PC-9 (cell line): Measurements from ENCODE around the gene TANK. TPM values are rescaled to one million over a fixed set of nuclear protein-coding genes. Genes with fewer than 3 reads are reported as not detected.
A peak's percentile ranks its signal among the peaks of the same experiment; 100 is the strongest.
"Not testable (repeated sequence)": the region's sequence is repeated elsewhere in the genome, so short reads cannot be mapped to it uniquely, and the experiment has no call there.

ENCODE experiments used
- BruUV-seq: library from RNA; stranded (reverse); fragments of 400-500 nt; replicated peaks from 2 replicates; lab custom pipeline; 2021; lab: Mats Ljungman, UMichigan
- CTCF ChIA-PET: fragments of 300-600 bp; sonication (Branson Sonifier 250); formaldehyde crosslinking; loops from one replicate; lab custom pipeline; 2022; ENCODE audit warnings: antibody characterized with exemption; lab: Charles Lee
- POLR2A ChIA-PET: fragments of 300-600 bp; sonication (Branson Sonifier 250); formaldehyde crosslinking; loops from one replicate; lab custom pipeline; 2022; ENCODE audit warnings: antibody characterized with exemption; ENCODE audit not compliant: unreplicated experiment; lab: Charles Lee
- DNase-seq, 2 experiments: peaks; one replicate each; pipeline versions ENCODE4 v3.0.0 to v3.0.0-alpha.2; 2015 to 2022; ENCODE audit warnings: mixed read lengths in 1 of 2
- H2AFZ ChIP-seq: fragments of 200-600 bp; sonication (generic); 2 replicates; pipeline ENCODE4 v1.8.1; 2017; ENCODE audit warnings: antibody characterized with exemption
- H3F3A ChIP-seq: fragments of 200-600 bp; sonication (generic); 2 replicates; pipeline ENCODE4 v1.8.1; 2017; ENCODE audit warnings: antibody characterized with exemption, mild to moderate bottlenecking, low read depth; ENCODE audit not compliant: insufficient read depth
- H3K27ac ChIP-seq: fragments of 200-600 bp; sonication (generic); 2 replicates; pipeline ENCODE4 v1.6.1; 2016; ENCODE audit warnings: mixed run types
- H3K27me3 ChIP-seq: fragments of 200-600 bp; sonication (generic); 2 replicates; pipeline ENCODE4 v1.6.1; 2016; ENCODE audit warnings: low read depth, mixed run types; ENCODE audit not compliant: insufficient read depth
- H3K36me3 ChIP-seq: fragments of 200-600 bp; sonication (generic); 2 replicates; pipeline ENCODE4 v1.6.1; 2016; ENCODE audit warnings: low read depth, mixed run types
- H3K4me1 ChIP-seq: fragments of 200-600 bp; sonication (generic); replicated peaks from 2 replicates; pipeline ENCODE4 v1.6.1; 2016; ENCODE audit warnings: mixed run types; ENCODE audit not compliant: insufficient read depth
- H3K4me2 ChIP-seq: fragments of 200-600 bp; sonication (generic); 2 replicates; pipeline ENCODE4 v1.6.1; 2017; ENCODE audit warnings: mixed run types
- H3K4me3 ChIP-seq: fragments of 200-600 bp; sonication (generic); 2 replicates; pipeline ENCODE4 v1.6.1; 2016; ENCODE audit warnings: mixed run types
- H3K79me2 ChIP-seq: fragments of 200-600 bp; sonication (generic); 2 replicates; pipeline ENCODE4 v1.6.1; 2017; ENCODE audit warnings: low read depth, mixed run types
- H3K9me2 ChIP-seq: fragments of 200-600 bp; sonication (generic); 2 replicates; pipeline ENCODE4 v1.8.1; 2017; ENCODE audit warnings: mild to moderate bottlenecking; ENCODE audit not compliant: insufficient read depth
- H3K9me3 ChIP-seq: fragments of 200-600 bp; sonication (generic); 2 replicates; pipeline ENCODE4 v1.8.1; 2016; ENCODE audit warnings: low read depth; ENCODE audit not compliant: insufficient read depth
- H4K20me1 ChIP-seq: fragments of 200-600 bp; sonication (generic); 2 replicates; pipeline ENCODE4 v1.8.1; 2017; ENCODE audit not compliant: insufficient read depth
- EZH2 ChIP-seq: fragments of 200-600 bp; sonication (generic); IDR thresholded peaks from 2 replicates; pipeline ENCODE4 v1.8.0; 2017; ENCODE audit warnings: antibody characterized with exemption, low read depth
- intact Hi-C: fragments of 100-400 bp; cut with micrococcal nuclease; formaldehyde crosslinking; loops from one replicate; pipeline ENCODE4 v1.10.0; 2022; ENCODE audit not compliant: unreplicated experiment
- total RNA-seq: library from RNA; stranded (reverse); gene quantifications from 2 replicates; pipeline ENCODE4 v1.2.3, GENCODE V29; 2021
- TF ChIP-seq, protein P1 (sequence below): fragments of 200-600 bp; sonication (generic); conservative IDR thresholded peaks from 2 replicates; pipeline ENCODE4 v1.6.1; 2017; ENCODE audit warnings: mixed run types, antibody characterized with exemption, mild to moderate bottlenecking, moderate library complexity

TANK gene
- total RNA-seq, 1 experiment from 2014 or later = 46.1 TPM

DNA sequence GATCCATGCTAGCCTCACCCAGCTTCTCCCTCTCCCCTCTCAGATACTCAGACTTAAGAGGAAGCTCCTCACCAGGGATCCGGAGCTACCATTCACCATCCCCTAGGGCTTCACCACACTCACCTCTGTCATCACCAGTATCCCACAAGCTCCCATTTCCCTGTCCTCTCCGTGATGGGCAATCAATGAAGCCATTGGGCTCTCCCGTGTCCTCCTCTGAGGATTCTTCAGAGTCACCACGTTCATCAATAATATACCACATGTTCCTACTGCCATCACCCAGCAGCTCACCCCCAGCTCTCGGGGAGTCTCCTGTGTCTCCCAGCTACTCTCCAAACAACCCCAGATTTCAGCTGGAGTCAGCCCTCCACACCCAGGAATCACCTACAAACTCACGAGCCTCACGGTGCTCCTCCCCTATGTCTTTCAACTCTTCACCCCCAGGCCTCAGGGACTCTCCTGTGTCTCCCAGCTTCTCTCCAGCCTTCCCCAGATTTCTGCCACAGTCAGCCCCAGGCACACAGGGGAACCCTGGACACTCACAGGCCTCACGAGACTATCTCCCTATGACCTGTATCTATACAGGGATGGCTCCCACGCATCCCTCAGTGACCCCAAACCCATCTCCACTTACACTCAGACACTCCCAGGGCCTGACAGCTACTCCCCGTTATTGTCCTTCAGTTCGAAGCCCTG is 121.5 kb downstream of the TANK start:
- H3K9me3 ChIP-seq, H3K4me1 ChIP-seq, H3K79me2 ChIP-seq, BruUV-seq, H3K4me2 ChIP-seq, H3K27me3 ChIP-seq, intact Hi-C loops, H3K36me3 ChIP-seq, CTCF ChIA-PET, H3K27ac ChIP-seq, H2AFZ ChIP-seq, H3K4me3 ChIP-seq, H4K20me1 ChIP-seq, POLR2A ChIA-PET, DNase-seq, H3K9me2 ChIP-seq, H3F3A ChIP-seq: not testable (repeated sequence)

DNA sequence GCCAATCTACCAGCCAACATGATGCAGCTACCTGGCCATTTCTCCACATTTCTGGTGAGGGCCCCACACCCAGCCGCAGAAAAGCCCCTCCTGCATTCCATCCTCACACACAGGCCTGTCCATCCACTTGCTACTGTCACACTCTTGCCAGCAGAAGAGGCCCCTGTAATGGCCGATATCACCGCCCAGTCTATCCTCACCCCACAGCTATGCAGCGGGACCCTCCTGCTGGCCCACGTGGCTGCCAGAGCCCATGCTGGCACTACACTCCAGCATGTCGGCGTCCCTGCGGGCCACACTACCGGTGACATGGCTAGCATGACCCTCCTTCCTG is 122.0 kb downstream of the TANK start:
- H3F3A ChIP-seq, H3K4me3 ChIP-seq, CTCF ChIA-PET, BruUV-seq, DNase-seq, intact Hi-C loops, H3K27ac ChIP-seq, H3K27me3 ChIP-seq, H3K36me3 ChIP-seq, H3K79me2 ChIP-seq, H4K20me1 ChIP-seq, POLR2A ChIA-PET, H3K9me2 ChIP-seq, H3K9me3 ChIP-seq, H3K4me1 ChIP-seq, H3K4me2 ChIP-seq, H2AFZ ChIP-seq: not testable (repeated sequence)

DNA sequence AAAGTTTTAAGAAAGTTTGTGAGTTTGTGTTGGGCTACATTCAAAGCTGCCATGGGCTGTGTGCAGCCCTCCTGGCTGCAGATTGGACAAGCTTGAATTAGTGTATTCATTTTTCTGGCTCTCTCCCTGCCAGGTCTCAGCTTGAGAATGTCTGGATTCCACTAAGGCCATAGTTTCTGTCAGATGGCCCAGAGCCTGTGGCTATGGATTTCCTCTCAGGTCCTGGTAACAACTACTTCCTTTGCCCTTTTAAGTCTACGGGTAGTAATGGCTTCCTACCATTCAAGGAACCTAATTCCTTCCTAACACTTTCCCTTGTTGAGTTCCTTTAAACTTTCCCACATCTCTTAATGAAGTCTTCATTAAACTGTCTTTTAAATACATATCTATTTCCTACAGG is 123.7 kb downstream of the TANK start:
- Histone ChIP-seq H3K27ac (no peak overlapping the region), H3K9me2 (no peaks in the 10 kb centered on the region), H3K4me2 (no peak overlapping the region), H2AFZ (0 out of 2 replicates have a peak overlapping the region, but pooled peaks have one; percentile 27), H4K20me1 (no peaks in the 10 kb centered on the region), H3K4me1 (no peaks in the 10 kb centered on the region), H3K36me3 (no peaks in the 10 kb centered on the region), H3K79me2 (no peaks in the 10 kb centered on the region), H3K27me3 (no peaks in the 10 kb centered on the region), H3K9me3 (no peaks in the 10 kb centered on the region), H3K4me3 (no peak overlapping the region), H3F3A (no peaks in the 10 kb centered on the region)
- ChIA-PET POLR2A (no interaction called here), CTCF (no interaction called here)
- TF ChIP-seq EZH2 = no peak
- TF ChIP-seq, protein P1, sequence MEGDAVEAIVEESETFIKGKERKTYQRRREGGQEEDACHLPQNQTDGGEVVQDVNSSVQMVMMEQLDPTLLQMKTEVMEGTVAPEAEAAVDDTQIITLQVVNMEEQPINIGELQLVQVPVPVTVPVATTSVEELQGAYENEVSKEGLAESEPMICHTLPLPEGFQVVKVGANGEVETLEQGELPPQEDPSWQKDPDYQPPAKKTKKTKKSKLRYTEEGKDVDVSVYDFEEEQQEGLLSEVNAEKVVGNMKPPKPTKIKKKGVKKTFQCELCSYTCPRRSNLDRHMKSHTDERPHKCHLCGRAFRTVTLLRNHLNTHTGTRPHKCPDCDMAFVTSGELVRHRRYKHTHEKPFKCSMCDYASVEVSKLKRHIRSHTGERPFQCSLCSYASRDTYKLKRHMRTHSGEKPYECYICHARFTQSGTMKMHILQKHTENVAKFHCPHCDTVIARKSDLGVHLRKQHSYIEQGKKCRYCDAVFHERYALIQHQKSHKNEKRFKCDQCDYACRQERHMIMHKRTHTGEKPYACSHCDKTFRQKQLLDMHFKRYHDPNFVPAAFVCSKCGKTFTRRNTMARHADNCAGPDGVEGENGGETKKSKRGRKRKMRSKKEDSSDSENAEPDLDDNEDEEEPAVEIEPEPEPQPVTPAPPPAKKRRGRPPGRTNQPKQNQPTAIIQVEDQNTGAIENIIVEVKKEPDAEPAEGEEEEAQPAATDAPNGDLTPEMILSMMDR = no peak
- intact Hi-C loops = no loop called here
- BruUV-seq = no TSS peak
- no peak for DNase-seq

Other genes starting within 250 kb of the TANK start
- gene PSMD14, start 148.0 kb downstream of the TANK start, total RNA-seq = 46.0 and 58.8 TPM in 2 replicates